ENCODE measurements around the gene UTP4.

UTP4 gene

GRCh38 chr16:69095193-69095592 lies 37.3 kb upstream of the UTP4 start:
- Histone ChIP-seq H3K4me2 (no peak overlapping the region), H3K4me3 (no peak overlapping the region), H3K36me3 (no peaks in the 10 kb centered on the region), H3K9ac (no peak overlapping the region), H3K27me3 (no peaks in the 10 kb centered on the region), H3K9me3 (no peaks in the 10 kb centered on the region), H4K20me1 (no peaks in the 10 kb centered on the region), H3K4me1 (peaks cover 12% of the 10 kb centered on the region), H3K27ac (no peak overlapping the region)
- no peak for TF ChIP-seq Cebpa-rat (IDR thresholded peaks at IDR 0.05)

- peaks cover 7% of the 10 kb centered on the region; the same call in 1 of the 2 replicates for H4K20me1 ChIP-seq
- H3K9ac ChIP-seq: no peak overlapping the region
- peaks cover 8% of the 10 kb centered on the region for H3K27me3 ChIP-seq
- H3K4me1 ChIP-seq: peaks cover 9% of the 10 kb centered on the region
- no peaks in the 10 kb centered on the region for H3K9me3 ChIP-seq
- H3K4me2 ChIP-seq: peak overlapping the region; percentile 35
- no peaks in the 10 kb centered on the region for H3K36me3 ChIP-seq
- no peak for TF ChIP-seq Cebpa-rat (IDR thresholded peaks at IDR 0.05)
- H3K27ac ChIP-seq: no peak overlapping the region
- no peak overlapping the region for H3K4me3 ChIP-seq
These were observed 32.3 kb upstream of the UTP4 start for GRCh38 chr16:69100071-69100691.

- H3K4me2 ChIP-seq: peak within 1 kb of the TSS; percentile 100
- H3K9me3 ChIP-seq: no peaks in the 10 kb centered on the region
- TF ChIP-seq Cebpa-rat (IDR thresholded peaks at IDR 0.05): no peak
- H4K20me1 ChIP-seq: peaks cover 63% of the 10 kb centered on the region
- peaks cover 15% of the 10 kb centered on the region for H3K36me3 ChIP-seq
- H3K4me3 ChIP-seq: peak within 1 kb of the TSS; percentile 75
- H3K4me1 ChIP-seq: peaks cover 20% of the 10 kb centered on the region; the same call in 1 of the 2 replicates
- peak within 1 kb of the TSS; percentile 62; the same call in 1 of the 2 replicates for H3K9ac ChIP-seq
- H3K27me3 ChIP-seq: peaks cover 48% of the 10 kb centered on the region
- H3K27ac ChIP-seq: no peak within 1 kb of the TSS
These were observed 26.7 kb upstream of the UTP4 start, which contains the start of gene HAS3 for GRCh38 chr16:69105501-69106361. Gene HAS3, plus strand, starts transcription at chr16:69105653. Its CDS starts 3,743 bp downstream, at chr16:69109396.

- H3K27ac ChIP-seq: no peak overlapping the region
- H3K4me2 ChIP-seq: peak overlapping the region; percentile 100
- peak overlapping the region; percentile 62; the same call in 1 of the 2 replicates for H3K9ac ChIP-seq
- peaks cover 20% of the 10 kb centered on the region; the same call in 1 of the 2 replicates for H3K4me1 ChIP-seq
- H3K27me3 ChIP-seq: peaks cover 48% of the 10 kb centered on the region
- peaks cover 73% of the 10 kb centered on the region for H4K20me1 ChIP-seq
- no peak for TF ChIP-seq Cebpa-rat (IDR thresholded peaks at IDR 0.05)
- peak overlapping the region; percentile 75 for H3K4me3 ChIP-seq
- H3K36me3 ChIP-seq: peaks cover 24% of the 10 kb centered on the region
- H3K9me3 ChIP-seq: no peaks in the 10 kb centered on the region
These were observed 25.7 kb upstream of the UTP4 start for GRCh38 chr16:69106491-69107315.

- Histone ChIP-seq H3K4me2 (peak overlapping the region; percentile 100), H3K4me3 (peak overlapping the region; percentile 75; the same call in 1 of the 2 replicates)
These were observed 25.0 kb upstream of the UTP4 start for GRCh38 chr16:69107316-69107962.

GRCh38 chr16:69108064-69108904 lies 24.2 kb upstream of the UTP4 start:
- Histone ChIP-seq H3K36me3 (peaks cover 39% of the 10 kb centered on the region), H3K9ac (no peak overlapping the region), H3K4me3 (no peak overlapping the region), H3K9me3 (no peaks in the 10 kb centered on the region), H3K27me3 (peaks cover 48% of the 10 kb centered on the region), H3K4me1 (peaks cover 20% of the 10 kb centered on the region; the same call in 1 of the 2 replicates), H3K4me2 (no peak overlapping the region), H3K27ac (no peak overlapping the region), H4K20me1 (peaks cover 89% of the 10 kb centered on the region)
- TF ChIP-seq Cebpa-rat (IDR thresholded peaks at IDR 0.05): no peak

More at GRCh38 chr16:69107316-69107962, 25.0 kb upstream of the UTP4 start:
- H3K4me1 ChIP-seq: peaks cover 20% of the 10 kb centered on the region; the same call in 1 of the 2 replicates
- no peak overlapping the region for H3K27ac ChIP-seq
- H3K27me3 ChIP-seq: peaks cover 48% of the 10 kb centered on the region
- peaks cover 80% of the 10 kb centered on the region for H4K20me1 ChIP-seq
- no peaks in the 10 kb centered on the region for H3K9me3 ChIP-seq
- no peak overlapping the region for H3K9ac ChIP-seq
- TF ChIP-seq Cebpa-rat (IDR thresholded peaks at IDR 0.05): no peak
- peaks cover 32% of the 10 kb centered on the region for H3K36me3 ChIP-seq

GRCh38 chr16:69108905-69109252 lies 23.6 kb upstream of the UTP4 start:
- Histone ChIP-seq H3K9me3 (no peaks in the 10 kb centered on the region), H4K20me1 (peaks cover 94% of the 10 kb centered on the region), H3K4me2 (no peak overlapping the region), H3K9ac (no peak overlapping the region), H3K36me3 (peaks cover 45% of the 10 kb centered on the region), H3K27ac (no peak overlapping the region), H3K4me3 (no peak overlapping the region), H3K4me1 (peaks cover 20% of the 10 kb centered on the region; the same call in 1 of the 2 replicates), H3K27me3 (peaks cover 48% of the 10 kb centered on the region)
- no peak for TF ChIP-seq Cebpa-rat (IDR thresholded peaks at IDR 0.05)

GRCh38 chr16:69109486-69110270 lies 22.8 kb upstream of the UTP4 start:
- Histone ChIP-seq H3K9ac (no peak overlapping the region), H3K4me2 (no peak overlapping the region)

More at GRCh38 chr16:69109486-69110270, 22.8 kb upstream of the UTP4 start:
- Histone ChIP-seq H3K9me3 (no peaks in the 10 kb centered on the region), H3K27me3 (peaks cover 45% of the 10 kb centered on the region), H3K4me3 (no peak overlapping the region), H3K27ac (no peak overlapping the region), H4K20me1 (peaks cover 100% of the 10 kb centered on the region), H3K36me3 (peaks cover 53% of the 10 kb centered on the region), H3K4me1 (peaks cover 22% of the 10 kb centered on the region; the same call in 1 of the 2 replicates)
- TF ChIP-seq Cebpa-rat (IDR thresholded peaks at IDR 0.05): no peak

All from BLaER1 (cell line).